HL-60 (cell line): ENCODE results near the gene MAP3K4.
A peak's percentile ranks its signal among the peaks of the same experiment; 100 is the strongest.
"Not testable (repeated sequence)": the region's sequence is repeated elsewhere in the genome, so short reads cannot be mapped to it uniquely, and the experiment has no call there.

ENCODE experiments used
- DNase-seq, 2 experiments: peaks; one replicate each; pipeline ENCODE4 v3.0.0-alpha.2; 2010 to 2020; ENCODE audit warnings: low read depth in 1 of 2, low spot score in 1 of 2
- H3K27ac ChIP-seq: fragments of 250-450 bp; sonication (Bioruptor Pico); replicated peaks from 2 replicates; pipeline ENCODE4 v1.5.1; 2020; ENCODE audit warnings: mild to moderate bottlenecking, moderate library complexity
- H3K27me3 ChIP-seq: fragments of 250-450 bp; sonication (Bioruptor Pico); 2 replicates; pipeline ENCODE4 v1.5.1; 2021; ENCODE audit warnings: mild to moderate bottlenecking, moderate library complexity; ENCODE audit not compliant: insufficient read depth, poor library complexity, severe bottlenecking
- H3K4me3 ChIP-seq: replicated peaks from 2 replicates; pipeline ENCODE4 v1.5.1; 2011; ENCODE audit warnings: mild to moderate bottlenecking, control low read depth, low read length; ENCODE audit not compliant: insufficient read depth
- CTCF ChIP-seq: IDR thresholded peaks from one replicate; pipeline ENCODE4 v1.5.1; 2011; ENCODE audit warnings: low read length, control low read depth, inconsistent platforms; ENCODE audit not compliant: insufficient read depth
- GABPA ChIP-seq: IDR thresholded peaks from 2 replicates; pipeline ENCODE4 v1.6.1; 2012; ENCODE audit warnings: low read depth
- POLR2AphosphoS5 ChIP-seq: IDR thresholded peaks from 2 replicates; pipeline ENCODE4 v1.6.1; 2012; ENCODE audit warnings: low read depth
- SPI1 ChIP-seq: IDR thresholded peaks from 2 replicates; pipeline ENCODE4 v1.6.1; 2012; ENCODE audit warnings: low read depth, mild to moderate bottlenecking, borderline replicate concordance
- TF ChIP-seq, protein P1 (sequence below): IDR thresholded peaks from 2 replicates; pipeline ENCODE4 v1.6.1; 2012; ENCODE audit warnings: low read depth; ENCODE audit not compliant: insufficient replicate concordance

The MAP3K4 gene

DNA sequence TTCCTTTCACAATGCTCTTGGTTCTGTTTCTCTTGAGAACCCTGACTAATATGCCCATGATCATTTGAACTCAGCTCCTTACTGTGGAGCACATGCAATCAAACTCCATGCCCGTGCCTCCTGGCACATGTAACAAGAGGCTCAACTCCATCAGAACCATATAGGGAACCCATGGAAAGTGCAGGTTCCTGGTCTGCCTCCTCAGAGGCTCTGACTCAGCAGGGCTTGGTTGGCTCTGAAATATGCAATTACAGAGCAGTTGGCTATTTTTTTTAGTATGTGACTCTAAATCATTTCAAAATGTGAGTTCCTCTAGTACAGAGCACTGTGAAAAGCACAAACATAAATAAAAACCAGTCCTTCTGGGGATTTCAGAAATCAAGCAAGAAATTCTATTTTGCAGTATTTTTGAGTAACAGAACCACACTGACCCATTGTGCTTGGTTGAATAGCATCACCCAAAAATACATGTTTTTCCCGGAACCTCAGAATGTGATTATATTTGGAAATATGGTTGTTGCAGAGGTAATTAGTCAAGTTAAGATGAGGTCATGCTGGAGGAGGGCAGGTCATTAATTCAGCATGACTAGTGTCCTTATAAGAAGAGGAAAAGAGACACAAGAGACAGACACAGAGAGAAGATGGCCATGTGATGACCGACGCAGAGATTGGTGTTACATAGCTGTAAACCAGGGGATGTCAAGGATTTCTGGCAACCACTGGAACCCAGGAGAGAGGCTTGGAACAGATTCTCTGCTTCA is 13.2 kb upstream of the MAP3K4 start:
- H3K27me3 ChIP-seq: no peaks in the 10 kb centered on the region
- TF ChIP-seq, protein P1, sequence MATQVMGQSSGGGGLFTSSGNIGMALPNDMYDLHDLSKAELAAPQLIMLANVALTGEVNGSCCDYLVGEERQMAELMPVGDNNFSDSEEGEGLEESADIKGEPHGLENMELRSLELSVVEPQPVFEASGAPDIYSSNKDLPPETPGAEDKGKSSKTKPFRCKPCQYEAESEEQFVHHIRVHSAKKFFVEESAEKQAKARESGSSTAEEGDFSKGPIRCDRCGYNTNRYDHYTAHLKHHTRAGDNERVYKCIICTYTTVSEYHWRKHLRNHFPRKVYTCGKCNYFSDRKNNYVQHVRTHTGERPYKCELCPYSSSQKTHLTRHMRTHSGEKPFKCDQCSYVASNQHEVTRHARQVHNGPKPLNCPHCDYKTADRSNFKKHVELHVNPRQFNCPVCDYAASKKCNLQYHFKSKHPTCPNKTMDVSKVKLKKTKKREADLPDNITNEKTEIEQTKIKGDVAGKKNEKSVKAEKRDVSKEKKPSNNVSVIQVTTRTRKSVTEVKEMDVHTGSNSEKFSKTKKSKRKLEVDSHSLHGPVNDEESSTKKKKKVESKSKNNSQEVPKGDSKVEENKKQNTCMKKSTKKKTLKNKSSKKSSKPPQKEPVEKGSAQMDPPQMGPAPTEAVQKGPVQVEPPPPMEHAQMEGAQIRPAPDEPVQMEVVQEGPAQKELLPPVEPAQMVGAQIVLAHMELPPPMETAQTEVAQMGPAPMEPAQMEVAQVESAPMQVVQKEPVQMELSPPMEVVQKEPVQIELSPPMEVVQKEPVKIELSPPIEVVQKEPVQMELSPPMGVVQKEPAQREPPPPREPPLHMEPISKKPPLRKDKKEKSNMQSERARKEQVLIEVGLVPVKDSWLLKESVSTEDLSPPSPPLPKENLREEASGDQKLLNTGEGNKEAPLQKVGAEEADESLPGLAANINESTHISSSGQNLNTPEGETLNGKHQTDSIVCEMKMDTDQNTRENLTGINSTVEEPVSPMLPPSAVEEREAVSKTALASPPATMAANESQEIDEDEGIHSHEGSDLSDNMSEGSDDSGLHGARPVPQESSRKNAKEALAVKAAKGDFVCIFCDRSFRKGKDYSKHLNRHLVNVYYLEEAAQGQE: no peak
- TF ChIP-seq POLR2AphosphoS5: no peak
- TF ChIP-seq GABPA: no peak
- TF ChIP-seq SPI1: no peak
- no peak for TF ChIP-seq CTCF
- H3K27ac ChIP-seq: no peak overlapping the region
- no peak overlapping the region for H3K4me3 ChIP-seq
- DNase-seq: no peak

DNA sequence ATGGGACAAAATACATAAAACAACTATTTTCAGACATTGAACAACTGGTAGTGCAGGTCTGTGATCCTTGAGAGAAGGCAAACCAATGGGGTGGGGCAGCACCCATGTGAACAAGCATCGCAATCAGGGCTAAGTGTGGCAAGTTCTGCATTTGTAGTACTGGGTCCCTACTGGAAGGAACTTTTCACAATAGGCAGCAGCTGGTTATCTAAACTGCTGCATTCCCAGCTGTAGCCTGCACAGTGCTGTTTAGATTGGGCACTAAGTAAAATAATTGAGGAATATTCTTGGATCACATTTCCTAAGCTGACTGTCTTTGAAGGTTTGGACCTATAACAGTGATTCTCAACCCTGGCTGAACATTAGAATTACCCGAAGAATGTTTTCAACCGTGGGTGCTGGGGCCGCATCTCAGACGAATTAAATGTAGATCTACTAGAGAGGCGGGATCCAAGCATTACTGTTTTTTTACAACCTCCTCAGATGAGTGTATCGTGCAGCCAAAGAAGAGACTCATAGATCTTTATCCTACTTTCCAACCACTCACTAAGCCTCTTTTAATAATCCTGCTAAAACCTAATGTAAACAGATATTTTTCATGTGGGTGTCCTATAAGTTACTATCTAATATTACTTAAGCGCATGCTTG is 12.4 kb upstream of the MAP3K4 start:
- Histone ChIP-seq H3K27me3 (no peaks in the 10 kb centered on the region), H3K4me3 (no peak overlapping the region), H3K27ac (no peak overlapping the region)
- TF ChIP-seq SPI1: no peak
- TF ChIP-seq GABPA: no peak
- TF ChIP-seq, protein P1: no peak
- TF ChIP-seq CTCF: no peak
- no peak for TF ChIP-seq POLR2AphosphoS5
- peak in 1 of 2 experiments; percentile 37 for DNase-seq

GRCh38 chr6:160983377-160983948 is 8.1 kb upstream of the MAP3K4 start:
- not testable (repeated sequence) for H3K4me3 ChIP-seq, H3K27ac ChIP-seq, H3K27me3 ChIP-seq, DNase-seq

DNA sequence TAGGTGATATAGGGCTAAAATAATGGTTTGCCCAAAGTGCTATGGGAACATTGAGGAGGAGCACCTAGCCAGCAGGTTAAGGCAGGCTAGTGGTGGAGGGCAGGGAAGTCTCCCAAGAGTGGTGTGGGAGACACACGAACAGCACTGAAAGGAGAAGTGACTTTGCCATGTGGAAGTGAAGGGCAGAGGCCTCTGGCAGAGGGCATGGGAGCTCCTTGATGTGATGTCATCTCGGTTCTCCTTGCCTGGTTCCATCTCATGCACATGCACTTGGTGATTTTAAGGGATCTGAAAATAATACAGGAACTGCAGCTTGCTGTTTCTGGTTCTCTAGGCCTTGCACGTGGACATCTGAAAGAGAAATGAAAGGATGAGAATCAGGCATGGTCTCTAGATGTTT is 4.7 kb upstream of the MAP3K4 start:
- Histone ChIP-seq H3K4me3 (no peak overlapping the region), H3K27me3 (no peaks in the 10 kb centered on the region), H3K27ac (no peak overlapping the region)
- peak; percentile 22 to 53 for DNase-seq
- peak; percentile 88 for TF ChIP-seq SPI1
- TF ChIP-seq CTCF: no peak
